Suppressor macrophage treated with lipopolysaccharide for 1 hour (primary cell): ENCODE data around the gene SLC35F1.
"Not testable (repeated sequence)": the region's sequence is repeated elsewhere in the genome, so short reads cannot be mapped to it uniquely, and the experiment has no call there.

ENCODE experiments used
- DNase-seq, 3 donors: peaks; one replicate each; pipeline ENCODE4 v3.0.0-alpha.2; 2020 to 2022

SLC35F1 gene

DNA sequence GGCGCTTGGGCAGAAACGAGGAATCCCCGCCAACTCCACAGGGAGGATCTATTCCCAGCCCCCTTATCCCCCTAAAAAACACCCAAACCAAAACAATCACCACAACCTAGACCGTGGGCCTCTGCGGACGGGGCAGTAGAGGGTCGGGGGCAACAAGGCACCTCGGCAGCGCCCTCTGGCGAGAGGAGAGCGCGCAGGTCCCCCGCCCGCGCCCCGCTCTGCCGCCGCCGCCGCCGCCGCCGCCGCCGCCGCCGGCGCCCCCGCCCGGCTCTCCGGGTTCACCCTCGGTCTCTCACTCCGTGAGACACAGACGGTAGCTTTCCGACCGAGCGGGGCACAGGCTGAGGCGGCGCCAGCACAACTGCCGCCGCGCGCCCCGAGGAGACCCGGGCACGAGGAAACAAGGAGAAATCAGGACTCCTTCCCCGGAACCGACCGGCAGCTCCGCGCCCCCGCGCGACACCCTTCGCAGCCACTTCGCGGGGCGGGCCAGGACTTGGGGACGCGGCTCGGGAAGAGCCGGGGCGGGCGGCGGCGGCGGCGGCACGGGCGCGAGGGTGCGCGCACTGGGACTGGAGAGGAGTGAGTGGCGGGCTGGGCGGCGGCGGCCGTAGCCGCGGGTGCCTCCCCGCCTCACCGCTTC lies at the start of gene SLC35F1:
SLC35F1 (plus strand) TSS at position 307 of the 643 bp plus-strand sequence.
- DNase-seq = peak in 2 of 3 donors; percentile 10 to 47

DNA sequence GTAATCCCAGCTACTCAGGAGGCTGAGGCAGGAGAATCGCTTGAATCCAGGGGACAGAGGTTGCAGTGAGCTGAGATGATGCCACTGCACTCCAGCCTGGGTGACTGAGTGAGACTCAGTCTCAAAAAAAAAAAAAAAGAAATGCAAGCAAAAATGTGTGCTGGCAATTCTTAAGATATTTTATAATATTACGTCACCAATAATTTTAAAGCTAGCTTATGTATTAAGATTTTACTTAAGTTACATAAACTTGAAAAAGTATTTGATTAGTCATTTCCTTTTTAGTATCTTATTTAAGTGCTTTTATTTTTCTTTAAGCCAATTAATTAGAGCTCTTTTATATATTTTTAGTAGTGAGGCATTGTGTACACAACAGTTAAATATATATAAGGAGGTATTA lies 48.5 kb upstream of the SLC35F1 start:
- DNase-seq = not testable (repeated sequence)

DNA sequence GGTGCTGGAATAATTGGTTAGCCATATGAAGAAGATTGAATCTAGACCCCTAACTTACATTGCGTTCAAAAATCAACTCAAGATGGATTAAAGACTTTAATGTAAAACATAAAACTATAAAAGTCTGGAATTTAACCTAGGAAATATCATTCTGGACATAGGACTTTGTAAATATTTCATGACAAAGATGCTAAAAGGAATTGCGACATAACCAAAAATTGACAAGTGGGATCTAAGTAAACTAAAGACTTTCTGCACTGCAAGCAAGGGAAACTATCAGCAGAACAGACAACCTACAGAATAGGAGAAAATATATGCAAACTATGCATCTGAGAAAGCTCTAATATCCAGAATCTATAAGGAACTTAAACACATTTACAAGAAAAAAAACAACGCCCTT lies 45.5 kb upstream of the SLC35F1 start:
- DNase-seq = peak in 1 of 3 donors; percentile 7

DNA sequence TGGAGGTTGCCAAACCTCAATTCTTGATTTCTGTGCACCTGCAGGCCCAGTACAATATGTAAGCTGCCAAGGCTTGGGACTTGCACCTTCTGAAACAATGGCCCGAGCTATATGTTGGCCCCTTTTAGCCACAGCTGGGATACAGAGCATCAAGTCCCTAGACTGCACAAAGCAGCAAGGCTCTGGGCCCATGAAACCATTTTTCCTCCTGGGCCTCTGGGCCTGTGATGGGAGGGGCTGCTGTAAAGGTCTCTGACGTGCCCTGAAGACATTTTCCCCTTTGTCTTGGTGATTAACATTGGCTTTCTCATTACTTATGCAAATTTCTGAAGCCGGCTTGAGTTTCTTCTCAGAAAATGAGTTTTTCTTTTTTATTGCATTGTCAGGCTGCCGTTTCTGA lies 40.5 kb upstream of the SLC35F1 start:
- DNase-seq = no peak

DNA sequence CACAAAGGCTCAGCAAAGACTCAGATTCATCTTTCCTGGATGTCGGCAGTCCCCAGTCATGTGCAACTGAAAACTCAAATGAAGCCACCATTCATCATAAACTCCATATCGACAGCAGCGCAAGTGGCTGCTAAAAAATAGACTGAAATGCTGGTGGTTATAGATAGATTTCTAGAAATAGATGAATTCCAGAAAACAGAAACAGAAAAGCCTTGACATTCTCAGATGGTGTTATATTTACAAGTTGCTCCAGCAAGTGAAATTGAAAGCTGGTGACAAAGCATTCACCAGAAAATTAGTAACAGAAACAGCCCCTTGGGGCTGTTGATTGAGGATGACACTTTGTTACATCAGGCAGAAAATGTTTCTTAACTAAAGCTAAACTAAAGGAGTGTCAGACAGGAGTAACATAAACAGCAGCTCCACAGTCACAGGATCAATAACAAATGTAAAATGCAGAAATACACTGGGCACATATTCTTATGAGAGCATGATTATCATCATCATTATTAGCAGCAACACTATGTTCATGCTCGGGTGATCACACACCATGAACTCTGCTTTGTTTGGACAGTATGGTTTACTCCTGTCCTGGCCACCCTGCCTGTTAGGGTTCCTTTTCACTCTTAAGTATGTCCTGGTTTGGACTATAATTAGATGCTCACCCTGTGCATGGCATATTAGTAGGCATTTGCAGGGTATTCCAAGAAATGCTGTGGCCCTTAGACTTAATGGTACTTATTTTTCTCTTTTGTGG lies 36.4 kb upstream of the SLC35F1 start:
- DNase-seq = peak in 1 of 3 donors; percentile 13

DNA sequence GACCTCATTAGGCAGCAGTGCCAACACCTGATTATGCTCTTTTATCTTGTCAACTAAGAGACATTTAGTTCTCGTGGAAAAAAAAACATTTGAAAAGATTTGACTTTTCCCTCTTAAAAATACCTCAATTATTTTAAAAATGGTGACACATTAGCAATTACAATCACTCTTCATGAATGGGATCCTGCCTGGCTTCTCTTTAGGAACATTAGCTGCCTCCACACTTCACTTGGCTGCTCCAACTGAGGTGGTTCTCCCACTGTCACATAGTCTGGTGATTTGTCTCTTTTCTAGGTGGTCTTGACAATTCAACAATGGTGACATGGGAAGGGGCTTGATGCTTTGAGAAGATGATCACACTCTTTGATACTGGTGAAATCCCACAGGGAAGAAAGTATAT lies 26.2 kb upstream of the SLC35F1 start:
- DNase-seq = no peak

DNA sequence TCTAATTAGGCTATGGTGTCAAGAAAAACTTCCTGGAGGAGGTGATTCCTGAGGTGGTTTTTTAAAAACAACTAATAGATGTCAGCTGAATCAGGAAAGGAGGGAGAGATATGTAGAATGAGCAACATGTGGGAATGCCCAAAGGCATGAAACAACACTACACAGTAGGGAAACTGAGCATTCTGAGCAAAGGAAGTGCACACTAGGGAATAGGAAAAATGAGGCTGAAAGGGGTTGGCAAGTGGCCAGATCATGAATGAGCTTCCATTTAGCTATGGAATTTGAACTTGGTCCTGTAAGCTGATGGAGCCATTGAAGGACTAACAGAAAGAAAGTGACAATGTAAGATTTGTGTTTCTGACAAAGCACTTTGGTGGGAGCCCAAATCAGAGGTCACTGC lies 16.9 kb upstream of the SLC35F1 start:
- DNase-seq = peak in 1 of 3 donors; percentile 14

DNA sequence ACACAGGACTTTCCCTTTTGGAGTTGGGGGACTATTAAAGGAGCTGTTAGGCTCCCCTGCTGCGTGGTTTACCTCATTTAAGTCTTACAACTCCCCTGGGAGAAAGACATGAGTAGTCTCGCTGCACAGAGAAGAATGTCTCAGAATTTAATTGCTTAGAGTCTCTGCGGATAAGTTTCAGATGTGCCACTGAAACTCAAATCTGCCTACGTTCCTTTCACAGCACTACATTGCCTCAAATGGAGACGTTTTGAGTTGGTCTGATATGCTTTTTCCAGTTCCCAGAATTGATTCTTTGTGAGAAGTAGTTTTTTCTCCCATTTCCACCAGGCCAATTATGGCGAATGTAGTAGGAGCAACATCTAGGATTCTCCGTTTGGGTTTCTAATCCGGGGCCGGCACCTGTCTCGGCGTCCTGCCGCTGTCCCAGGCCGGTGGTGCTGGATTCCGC lies 532 bp upstream of the SLC35F1 start:
- DNase-seq = no peak

DNA sequence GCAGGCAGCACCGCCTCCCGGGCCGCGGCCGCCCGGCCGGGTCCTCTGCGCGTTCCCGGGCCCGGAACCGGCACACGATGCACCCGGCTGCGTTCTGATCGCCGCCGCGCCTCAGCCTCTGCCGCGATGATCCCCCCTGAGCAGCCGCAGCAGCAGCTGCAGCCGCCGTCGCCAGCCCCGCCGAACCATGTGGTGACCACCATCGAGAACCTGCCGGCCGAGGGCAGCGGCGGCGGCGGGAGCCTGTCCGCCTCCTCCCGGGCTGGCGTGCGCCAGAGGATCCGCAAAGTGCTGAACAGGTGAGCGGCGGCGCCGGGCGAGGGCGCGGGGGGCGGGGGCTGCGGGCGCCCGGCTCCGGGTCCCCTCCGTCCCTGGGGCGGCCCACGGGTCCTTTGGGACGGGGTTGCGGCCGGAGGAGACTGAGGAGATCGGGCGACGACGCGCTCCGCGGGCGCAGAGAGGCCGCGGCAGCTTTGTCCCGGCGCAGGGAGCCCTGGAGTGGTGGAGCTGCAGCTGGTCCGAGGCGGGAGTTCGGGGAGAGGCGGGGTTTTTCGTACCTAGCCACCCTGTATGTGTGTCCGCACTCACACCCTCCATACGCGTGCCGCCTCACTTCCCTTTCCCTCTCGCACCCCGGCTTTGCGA lies 659 bp downstream of the SLC35F1 start:
- peak in 1 of 3 donors; percentile 8 for DNase-seq

DNA sequence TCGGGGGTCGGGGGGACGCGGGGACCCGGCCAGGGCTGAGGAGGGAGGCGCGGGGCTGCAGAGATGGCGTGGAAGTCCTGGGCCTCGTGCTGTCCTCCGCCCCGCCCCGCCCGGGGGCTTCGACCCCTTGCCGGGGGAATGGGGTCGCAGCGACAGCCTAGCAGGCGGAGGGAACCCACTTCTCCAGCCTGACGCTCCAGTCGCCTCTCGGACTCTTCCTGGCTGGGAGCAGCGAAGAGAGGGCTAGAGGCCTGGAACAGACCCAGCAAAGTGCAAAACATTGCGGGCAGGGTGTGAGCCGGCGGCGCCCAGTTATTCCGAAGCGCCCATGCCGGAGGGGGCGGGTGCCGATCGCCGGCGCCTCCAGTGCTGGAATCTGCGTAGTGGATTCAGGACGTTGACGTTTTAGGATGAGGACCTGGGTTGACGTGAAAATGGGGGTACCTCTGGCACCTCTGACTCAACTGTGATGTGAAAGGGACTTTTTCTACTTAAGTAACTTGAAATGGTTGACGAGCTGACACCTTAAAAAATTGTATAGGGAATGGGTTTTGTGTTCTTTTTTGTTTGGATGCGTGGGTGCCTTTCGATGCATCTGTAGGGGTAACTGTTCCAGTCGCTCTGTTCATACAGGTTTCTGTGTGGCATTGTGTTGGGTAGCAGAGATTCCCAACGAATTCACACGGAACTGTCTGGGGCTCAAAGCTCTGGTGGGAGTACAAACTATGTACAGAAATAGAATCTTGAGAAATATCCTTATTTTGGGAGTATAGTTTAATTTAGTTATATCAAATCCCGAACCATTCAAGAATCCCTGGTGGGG lies 1.4 kb downstream of the SLC35F1 start:
- DNase-seq = no peak

DNA sequence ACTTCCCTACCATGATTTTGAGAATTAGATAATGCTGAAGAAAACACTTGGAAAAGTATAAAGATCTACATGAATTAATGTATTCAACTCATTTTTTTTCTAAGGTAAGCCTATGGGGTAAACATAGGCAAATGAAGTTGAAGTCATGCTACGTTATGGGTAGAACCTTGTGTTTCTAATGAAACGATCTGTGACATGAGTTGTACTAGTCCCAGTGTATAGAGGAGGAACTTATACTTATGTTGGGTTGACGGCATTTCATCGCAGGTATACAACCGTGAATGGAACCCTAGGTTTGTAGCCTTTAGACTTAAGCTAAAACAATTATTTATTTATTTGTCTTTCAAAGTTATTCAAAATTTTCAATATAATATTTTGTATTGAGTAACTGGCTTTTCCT lies 2.6 kb downstream of the SLC35F1 start:
- no peak for DNase-seq

DNA sequence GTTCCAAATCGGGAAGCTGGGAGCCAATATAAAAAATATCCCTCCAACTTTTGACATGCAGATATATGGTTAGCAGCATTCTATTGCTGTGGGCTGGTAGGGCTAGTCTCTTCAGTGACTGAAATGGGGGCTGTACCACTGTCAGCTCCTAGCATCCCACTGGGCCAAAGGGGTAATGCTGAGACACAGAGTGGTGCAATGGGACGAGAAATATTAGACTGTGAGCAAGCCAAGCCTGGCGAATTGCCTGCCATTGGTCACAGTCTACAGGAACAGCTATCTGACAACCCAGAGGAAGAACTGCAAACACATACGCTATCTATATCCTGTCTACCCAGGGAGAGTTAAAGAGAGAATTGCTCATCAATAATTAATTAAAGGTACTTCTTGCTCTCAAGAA lies 3.5 kb downstream of the SLC35F1 start:
- no peak for DNase-seq

DNA sequence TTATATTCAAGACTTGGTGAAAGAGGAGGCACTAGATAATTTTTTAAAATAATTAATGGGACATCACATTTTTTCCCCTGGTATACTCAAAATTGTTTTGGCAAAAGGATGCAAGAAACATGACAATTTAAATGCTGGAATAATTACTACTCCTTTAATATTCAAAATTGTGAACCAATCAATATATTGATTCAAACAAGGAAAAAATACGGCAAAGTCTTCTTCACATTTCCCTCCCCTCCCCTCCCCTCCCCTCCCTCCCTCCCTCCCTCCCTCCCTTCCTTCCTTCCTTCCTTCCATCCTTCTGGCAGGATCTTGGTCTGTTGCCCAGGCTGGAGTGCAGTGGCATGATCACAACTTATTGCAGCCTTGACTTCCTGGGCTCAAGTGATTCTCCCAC lies 4.1 kb downstream of the SLC35F1 start:
- DNase-seq = no peak

DNA sequence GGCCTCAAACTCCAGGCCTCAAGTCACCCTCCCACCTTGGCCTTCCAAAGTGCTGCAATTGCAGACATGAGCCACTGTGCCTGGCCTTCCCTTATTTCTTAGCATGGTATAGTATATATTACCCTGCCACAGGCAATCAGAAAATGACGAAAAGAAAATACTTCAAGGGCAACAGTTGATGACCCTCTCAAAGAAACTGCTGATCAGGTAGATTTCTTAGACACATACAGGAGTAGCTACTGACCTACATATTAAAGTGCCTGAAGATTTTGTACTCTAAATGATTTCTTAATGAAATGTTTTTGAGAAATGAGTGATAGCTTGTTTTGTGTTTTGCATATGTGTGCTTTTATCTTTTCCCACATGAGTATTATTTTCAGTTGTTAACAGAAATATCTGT lies 4.6 kb downstream of the SLC35F1 start:
- DNase-seq = no peak

DNA sequence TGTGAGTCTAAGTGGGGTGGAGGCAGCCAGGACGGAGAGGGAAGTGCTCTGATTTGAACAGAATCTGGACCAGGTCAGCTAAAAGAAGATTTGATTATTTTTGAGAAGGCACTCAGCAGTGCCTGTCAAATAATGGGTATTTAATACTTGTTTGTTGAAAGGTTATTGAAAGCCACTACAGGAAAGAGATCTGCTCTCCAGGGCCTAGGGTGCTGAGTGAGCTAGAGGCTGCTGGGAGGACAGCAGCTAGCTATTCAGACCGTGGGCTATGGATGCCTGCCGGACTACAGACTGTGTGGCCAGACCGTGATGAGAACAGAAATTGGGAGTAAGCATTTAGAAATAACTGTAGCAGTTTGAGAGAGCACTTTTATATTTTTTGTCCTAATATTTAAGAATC lies 8.8 kb downstream of the SLC35F1 start:
- no peak for DNase-seq

DNA sequence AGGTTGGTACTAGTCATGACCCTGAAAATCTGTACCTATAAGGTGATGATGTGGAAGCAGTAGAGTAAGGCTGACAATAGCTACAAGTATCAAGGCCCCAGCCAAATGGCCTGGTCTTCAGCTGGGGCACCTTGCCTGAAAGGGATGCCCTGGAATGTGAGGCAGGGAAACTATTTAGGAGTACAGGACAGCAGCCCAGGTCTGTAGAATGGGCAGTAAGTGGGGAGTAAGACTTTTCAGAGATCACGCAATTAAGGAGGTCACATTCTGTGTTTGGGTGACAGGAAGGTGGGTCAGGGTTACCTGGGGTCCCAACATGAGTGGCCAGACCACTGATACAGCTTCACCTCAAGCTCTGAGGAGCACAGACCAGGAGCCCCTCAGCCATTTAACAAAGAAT lies 9.4 kb downstream of the SLC35F1 start:
- DNase-seq = no peak

DNA sequence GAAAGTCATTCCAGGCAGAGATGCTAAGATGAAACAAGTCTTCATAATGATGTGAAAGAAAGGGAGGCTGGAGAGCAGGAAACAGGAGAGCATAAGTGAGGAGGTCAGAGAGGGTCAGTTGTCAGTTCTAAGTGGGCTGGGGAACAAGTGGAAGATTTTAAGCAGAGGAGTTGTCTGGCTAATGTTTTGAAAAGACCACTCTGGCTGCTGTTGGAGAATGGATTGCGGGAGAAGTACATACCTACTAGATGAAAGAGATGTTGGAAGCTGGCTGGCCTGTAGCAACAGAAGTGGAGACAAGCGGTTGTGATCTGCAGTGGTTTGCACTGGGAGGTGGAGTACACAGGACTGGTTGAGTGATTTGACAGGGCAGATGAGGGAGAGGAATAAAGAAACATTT lies 10.1 kb downstream of the SLC35F1 start:
- DNase-seq = no peak

DNA sequence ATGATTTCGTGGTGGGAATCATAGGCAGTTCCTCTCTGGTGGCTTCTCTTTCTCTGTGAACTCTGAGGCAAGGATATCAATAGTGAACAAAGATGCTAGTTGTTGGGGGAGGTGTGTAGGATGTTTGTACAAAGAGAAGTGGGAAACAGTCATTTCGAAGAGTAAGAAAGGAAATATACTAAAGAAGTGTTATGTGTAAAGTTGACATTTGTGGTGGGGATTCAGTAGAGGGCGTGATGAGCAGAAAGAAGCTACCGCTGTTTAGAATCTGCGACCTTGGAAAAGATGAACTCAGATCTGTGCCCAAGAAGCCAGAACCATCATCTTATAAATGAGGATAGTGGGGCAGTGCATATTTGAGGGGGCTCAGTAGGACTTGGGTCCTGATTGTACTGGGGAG lies 11.4 kb downstream of the SLC35F1 start:
- DNase-seq = no peak

DNA sequence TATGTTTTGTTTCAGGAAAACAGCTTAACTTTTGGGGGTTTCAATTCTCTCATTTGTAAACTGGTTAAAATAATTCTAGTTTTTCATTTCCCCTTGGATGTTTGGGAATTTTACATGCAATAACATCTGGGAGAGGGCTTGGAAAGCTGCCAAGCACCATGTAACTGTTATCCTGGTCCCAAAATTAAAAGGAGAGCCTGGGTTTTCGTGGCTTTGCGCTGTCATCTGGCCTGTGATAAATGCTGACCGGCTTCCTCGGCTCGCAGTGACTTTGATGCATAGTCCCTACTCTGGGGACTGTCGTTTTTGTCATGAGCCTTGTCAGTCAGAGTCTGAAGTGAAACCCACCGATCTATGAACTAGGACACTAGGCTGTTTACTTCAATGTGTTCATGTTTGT lies 12.2 kb downstream of the SLC35F1 start:
- no peak for DNase-seq

DNA sequence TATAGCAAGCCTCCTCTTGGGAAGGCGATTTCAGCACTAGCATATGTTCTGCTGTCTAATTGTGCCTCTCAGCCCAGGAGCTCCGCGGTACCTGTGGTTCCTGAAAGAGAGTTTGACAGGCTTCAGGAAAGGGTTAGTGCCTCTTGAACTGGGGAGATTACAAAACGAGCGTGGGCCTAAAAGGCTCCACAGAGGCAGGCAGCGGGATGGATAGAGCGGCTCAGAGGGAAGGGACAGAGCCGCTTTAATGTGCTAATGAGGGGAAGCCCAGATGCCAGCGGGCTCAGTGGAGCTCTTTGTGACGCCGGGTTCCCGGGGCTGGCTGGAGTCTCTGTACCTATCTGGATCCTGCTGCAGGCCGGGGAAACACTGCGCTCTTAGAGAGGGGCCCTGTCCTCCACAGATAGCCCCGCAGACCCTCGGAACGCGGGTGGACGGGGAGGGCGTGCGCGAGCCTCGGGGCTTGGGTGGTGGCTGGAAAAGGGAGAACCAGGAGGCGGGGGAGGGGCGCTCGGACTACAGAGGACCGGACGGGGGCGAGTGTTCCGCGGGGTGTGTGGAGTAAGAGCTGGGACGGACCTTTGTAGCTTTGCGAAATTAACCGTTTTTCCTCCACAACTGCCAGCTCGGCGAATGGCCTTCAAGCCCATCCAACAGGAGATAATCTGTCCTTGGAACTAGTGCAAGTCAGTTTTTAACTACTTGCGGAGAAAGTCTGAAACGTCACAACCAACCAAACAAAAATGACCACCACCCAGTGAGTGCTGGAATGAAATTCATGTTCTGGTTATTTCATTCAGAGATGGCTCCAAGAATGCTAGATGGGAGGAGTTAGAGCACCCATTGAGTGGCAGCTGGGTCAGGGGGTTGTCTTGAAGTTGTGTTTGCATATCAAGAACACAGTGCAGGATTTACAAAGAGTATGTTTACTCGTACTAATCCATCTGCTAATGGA lies 13.0 kb downstream of the SLC35F1 start:
- peak in 1 of 3 donors; percentile 19 for DNase-seq

DNA sequence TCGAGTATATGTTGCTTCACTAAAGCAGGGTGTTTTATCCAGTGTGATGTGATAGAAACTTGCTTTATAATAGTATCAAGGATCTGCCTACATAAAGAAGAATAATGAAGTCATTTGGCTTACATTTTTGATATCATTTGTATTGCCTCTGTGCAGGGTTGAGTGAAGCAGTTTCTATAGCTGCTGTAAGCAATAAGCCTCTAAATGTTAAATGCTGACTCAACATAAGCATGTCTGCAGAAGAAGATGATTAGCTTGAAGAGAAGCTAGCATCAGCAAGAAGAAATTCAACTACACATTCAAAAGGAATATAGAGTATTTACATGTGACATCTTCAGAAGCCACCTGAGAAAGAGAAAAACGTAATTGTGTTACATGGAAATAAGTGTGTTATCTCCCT lies 17.6 kb downstream of the SLC35F1 start:
- no peak for DNase-seq

DNA sequence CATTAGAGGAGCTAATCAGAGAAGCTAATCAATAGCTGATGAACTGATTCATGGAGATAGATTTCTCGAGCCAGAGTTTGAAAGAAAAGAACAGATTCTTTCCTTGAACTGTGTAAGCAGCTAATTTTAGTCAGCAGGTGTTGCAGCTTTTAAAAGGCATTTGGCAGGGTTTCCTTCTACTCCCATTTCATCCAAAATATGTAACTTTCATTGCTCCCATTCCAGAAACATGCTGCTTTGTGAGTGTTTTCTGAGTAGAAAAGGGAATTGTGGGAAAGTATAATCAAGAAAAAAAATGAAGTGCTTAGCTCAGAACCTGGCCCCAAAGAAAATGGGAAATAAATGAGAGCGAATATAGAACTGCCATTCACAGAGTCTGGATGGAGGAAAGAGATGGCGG lies 20.8 kb downstream of the SLC35F1 start:
- DNase-seq = no peak
